ENCODE measurements around the gene DCLK1. TPM values are rescaled to one million over a fixed set of nuclear protein-coding genes. Genes with fewer than 3 reads are reported as not detected.

DCLK1 gene
- total RNA-seq, 2 donors from 2014 or later, result 2.6 to 8.6 TPM

DNA sequence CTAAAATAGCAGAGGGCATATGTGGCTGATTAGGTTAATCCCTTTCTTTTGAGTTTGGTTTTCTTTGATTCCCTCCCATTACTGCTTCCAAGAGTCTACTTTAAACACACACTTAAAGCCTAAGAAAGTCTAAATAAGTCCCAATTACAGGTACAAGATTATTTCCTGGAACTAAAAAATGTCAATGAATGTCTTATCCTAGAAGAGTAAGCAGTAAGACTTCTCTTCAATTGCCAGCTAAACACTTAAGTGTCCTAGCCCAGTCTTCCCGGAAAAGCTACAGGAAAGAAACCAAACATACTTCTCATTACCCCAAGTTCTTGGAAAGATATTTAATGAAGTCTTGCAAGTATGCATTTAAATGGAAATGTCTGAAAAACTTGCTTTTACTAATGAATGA, 233.1 kb downstream of the DCLK1 start:
- DNase-seq, result no peak
- Histone ChIP-seq H3K36me3 (replicated peaks in 1 of 2; ENCODE audit: insufficient read depth in 1 of 2, low read depth in 2 of 2) (no peaks in the 10 kb centered on the region), H3K4me3 (no peak overlapping the region), H3K9me3 (no peaks in the 10 kb centered on the region), H3K4me1 (no peaks in the 10 kb centered on the region), H3K27me3 (no peaks in the 10 kb centered on the region), H3K27ac (no peak overlapping the region)
- ATAC-seq, result no peak
- intact Hi-C loops (cut with DNase I), result no loop called here
- WGBS, 2 donors, result 71 to 77% methylated on average over 1 of the region's 1 CpG
- TF ChIP-seq, protein P1, sequence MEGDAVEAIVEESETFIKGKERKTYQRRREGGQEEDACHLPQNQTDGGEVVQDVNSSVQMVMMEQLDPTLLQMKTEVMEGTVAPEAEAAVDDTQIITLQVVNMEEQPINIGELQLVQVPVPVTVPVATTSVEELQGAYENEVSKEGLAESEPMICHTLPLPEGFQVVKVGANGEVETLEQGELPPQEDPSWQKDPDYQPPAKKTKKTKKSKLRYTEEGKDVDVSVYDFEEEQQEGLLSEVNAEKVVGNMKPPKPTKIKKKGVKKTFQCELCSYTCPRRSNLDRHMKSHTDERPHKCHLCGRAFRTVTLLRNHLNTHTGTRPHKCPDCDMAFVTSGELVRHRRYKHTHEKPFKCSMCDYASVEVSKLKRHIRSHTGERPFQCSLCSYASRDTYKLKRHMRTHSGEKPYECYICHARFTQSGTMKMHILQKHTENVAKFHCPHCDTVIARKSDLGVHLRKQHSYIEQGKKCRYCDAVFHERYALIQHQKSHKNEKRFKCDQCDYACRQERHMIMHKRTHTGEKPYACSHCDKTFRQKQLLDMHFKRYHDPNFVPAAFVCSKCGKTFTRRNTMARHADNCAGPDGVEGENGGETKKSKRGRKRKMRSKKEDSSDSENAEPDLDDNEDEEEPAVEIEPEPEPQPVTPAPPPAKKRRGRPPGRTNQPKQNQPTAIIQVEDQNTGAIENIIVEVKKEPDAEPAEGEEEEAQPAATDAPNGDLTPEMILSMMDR (IDR thresholded peaks at IDR 0.05), result no peak
- no peak for TF ChIP-seq POLR2A (IDR thresholded peaks at IDR 0.05)

DNA sequence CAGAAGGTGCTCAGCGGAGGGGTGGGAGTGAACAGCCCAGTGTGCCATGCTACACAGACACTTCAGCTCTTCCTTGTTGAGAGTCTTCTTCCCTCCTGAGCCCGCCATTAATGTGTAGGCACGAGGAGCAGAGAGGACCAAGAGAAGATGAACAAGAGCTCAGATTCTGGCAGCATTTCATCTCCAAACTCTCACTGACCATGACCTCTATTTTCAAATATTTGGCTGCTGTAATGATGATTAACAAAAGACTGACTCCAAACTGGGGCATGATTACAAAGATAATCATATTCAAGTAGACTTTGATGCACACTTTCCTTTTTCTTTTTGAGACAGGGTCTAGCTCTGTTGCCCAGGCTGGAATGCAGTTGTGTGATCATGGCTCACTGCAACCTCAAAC, 236.5 kb downstream of the DCLK1 start:
- intact Hi-C loops (cut with DNase I), result no loop called here
- H3K27me3 ChIP-seq, result no peaks in the 10 kb centered on the region
- TF ChIP-seq POLR2A (IDR thresholded peaks at IDR 0.05), result no peak
- no peaks in the 10 kb centered on the region for H3K4me1 ChIP-seq
- no peaks in the 10 kb centered on the region for H3K9me3 ChIP-seq
- WGBS, 2 donors, result 59 to 69% methylated on average over 3 of the region's 3 CpGs
- no peak overlapping the region for H3K4me3 ChIP-seq
- no peak for DNase-seq
- H3K36me3 ChIP-seq (replicated peaks in 1 of 2; ENCODE audit: insufficient read depth in 1 of 2, low read depth in 2 of 2), result no peaks in the 10 kb centered on the region
- no peak for ATAC-seq
- no peak overlapping the region for H3K27ac ChIP-seq

DNA sequence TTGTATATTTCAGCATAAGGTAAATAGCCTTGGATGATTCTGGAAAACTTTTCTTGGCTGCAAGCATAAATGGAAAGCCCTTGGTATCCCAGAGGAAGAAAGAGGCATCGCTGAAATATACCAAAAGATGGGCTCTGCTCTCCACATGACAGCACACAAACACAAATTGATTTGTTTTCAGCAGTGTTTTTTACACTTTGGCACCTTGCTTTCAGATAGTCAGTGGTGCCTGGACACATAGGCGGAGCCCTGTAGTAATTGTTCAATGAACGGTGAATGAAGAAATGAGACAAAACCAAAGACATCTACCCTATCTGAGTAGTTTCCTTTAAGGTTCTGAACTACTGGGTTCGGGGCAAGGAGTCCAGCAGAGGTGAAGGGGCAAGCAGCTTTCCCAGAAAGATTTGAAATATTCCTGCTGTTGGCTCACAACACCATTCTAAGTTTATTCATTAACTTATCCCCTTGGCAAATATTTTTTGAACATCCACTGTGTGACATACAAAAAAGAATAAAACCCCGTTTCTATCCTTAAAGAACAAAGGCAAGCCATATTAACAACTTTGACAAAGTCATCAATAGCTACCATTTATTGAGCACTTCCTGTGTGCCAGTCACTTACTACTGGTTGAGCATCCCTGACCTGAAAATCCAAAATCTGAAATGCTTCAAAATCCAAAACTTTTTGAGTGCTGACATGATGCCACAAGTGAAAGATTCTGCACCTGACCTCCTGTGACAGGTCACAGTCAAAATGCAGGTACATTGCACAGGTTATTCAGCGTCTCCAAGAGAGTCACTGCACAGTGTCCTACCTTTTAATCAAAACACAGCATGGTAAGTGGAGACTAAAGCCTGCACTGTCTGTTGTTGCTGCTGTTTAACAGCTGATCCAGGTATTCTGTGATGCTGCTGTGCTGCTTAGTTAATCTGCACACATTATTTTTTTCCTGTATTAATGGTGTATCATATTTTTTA, 238.1 kb downstream of the DCLK1 start:
- H3K36me3 ChIP-seq (replicated peaks in 1 of 2; ENCODE audit: insufficient read depth in 1 of 2, low read depth in 2 of 2), result no peaks in the 10 kb centered on the region
- no peaks in the 10 kb centered on the region for H3K4me1 ChIP-seq
- H3K27ac ChIP-seq, result no peak overlapping the region
- H3K9me3 ChIP-seq, result no peaks in the 10 kb centered on the region
- TF ChIP-seq, protein P1 (IDR thresholded peaks at IDR 0.05), result no peak
- TF ChIP-seq POLR2A (IDR thresholded peaks at IDR 0.05), result no peak
- no peak overlapping the region for H3K4me3 ChIP-seq
- H3K27me3 ChIP-seq, result no peaks in the 10 kb centered on the region
- 42 to 44% methylated on average over 5 to 6 of the region's 6 CpGs for WGBS, 2 donors
- DNase-seq (no peak), ATAC-seq (no peak)
- intact Hi-C loops (cut with DNase I), result no loop called here

DNA sequence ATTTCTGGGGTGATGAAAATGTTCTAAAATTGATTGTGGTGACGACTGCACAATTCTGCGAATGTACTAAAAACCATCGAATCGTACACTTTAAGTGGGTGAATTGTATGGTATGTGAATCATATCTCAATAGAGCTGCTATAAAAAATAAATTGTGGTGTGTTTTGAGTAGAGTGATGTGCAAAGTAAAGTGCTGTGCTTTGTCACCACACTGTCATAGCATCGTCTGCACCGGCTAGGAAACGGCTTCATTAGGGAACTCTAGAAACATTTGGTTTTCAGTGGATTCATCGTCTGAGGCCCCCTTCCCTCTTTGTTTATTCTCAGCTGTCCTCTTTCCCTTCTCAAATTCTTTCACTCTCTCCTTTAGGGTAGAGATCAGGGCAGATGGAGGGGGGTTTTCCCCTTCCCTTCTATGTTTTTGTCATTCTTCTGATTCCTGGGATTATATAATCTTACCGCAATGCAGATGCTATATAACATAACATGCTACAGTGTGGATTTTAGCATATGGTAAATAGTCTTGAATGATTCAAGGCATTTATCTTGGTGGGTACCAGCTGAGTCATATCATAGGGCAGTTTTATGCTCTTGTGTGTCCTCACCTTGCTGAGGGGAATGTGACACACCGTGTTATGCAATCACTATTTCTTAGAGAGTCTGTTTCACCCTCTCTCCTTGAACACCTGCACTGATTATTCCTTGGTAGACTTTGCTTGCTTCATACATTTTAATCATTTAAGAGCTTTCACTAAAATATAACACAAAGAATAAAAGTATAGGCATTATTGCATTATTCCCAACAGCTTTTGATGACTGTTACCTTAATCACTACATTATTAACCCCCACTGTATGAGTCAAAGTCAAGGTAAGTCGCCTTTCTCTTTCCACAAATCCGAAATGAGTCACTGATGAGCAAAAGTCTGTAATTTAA, 239.4 kb downstream of the DCLK1 start:
- ATAC-seq (no peak), DNase-seq (no peak)
- intact Hi-C loops (cut with DNase I), result no loop called here
- no peak overlapping the region for H3K4me3 ChIP-seq
- H3K4me1 ChIP-seq, result no peaks in the 10 kb centered on the region
- TF ChIP-seq, protein P1 (IDR thresholded peaks at IDR 0.05), result no peak
- no peak for TF ChIP-seq POLR2A (IDR thresholded peaks at IDR 0.05)
- 64 to 66% methylated on average over 12 of the region's 12 CpGs for WGBS, 2 donors
- H3K27ac ChIP-seq, result no peak overlapping the region
- H3K27me3 ChIP-seq, result no peaks in the 10 kb centered on the region
- H3K36me3 ChIP-seq (replicated peaks in 1 of 2; ENCODE audit: insufficient read depth in 1 of 2, low read depth in 2 of 2), result no peaks in the 10 kb centered on the region
- H3K9me3 ChIP-seq, result no peaks in the 10 kb centered on the region

DNA sequence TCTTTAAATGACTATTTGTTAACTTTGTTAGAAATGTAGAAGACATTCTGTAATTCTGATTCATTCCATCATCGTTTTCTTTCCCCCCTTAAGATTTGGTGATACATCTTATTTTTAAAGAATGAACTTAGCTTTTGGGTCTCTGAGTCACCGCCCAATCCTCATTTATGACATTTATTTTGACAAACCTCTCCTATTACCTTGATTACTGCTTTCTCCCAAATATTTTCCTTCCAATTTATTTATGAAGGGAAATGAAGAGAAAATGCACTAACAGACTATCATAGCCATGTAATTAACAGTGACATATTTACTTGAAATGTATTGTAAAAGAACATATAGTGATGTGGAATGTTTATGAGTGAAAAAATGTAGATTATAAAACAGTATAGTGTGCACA, 241.6 kb downstream of the DCLK1 start:
- H3K27ac ChIP-seq, result no peak overlapping the region
- intact Hi-C loops (cut with DNase I), result no loop called here
- no peak overlapping the region for H3K4me3 ChIP-seq
- ATAC-seq, result no peak
- no peaks in the 10 kb centered on the region for H3K36me3 ChIP-seq (replicated peaks in 1 of 2; ENCODE audit: insufficient read depth in 1 of 2, low read depth in 2 of 2)
- no peaks in the 10 kb centered on the region for H3K27me3 ChIP-seq
- H3K9me3 ChIP-seq, result no peaks in the 10 kb centered on the region
- DNase-seq, result no peak
- TF ChIP-seq, protein P1 (IDR thresholded peaks at IDR 0.05), result no peak
- TF ChIP-seq POLR2A (IDR thresholded peaks at IDR 0.05), result no peak
- no peaks in the 10 kb centered on the region for H3K4me1 ChIP-seq
- WGBS, 2 donors, result 64 to 74% methylated on average over 2 of the region's 2 CpGs

Data from body of pancreas (tissue), 4 donors.